Measurements from ENCODE around the gene ANO6.
"Not testable (repeated sequence)": the region's sequence is repeated elsewhere in the genome, so short reads cannot be mapped to it uniquely, and the experiment has no call there.

Gene ANO6

DNA sequence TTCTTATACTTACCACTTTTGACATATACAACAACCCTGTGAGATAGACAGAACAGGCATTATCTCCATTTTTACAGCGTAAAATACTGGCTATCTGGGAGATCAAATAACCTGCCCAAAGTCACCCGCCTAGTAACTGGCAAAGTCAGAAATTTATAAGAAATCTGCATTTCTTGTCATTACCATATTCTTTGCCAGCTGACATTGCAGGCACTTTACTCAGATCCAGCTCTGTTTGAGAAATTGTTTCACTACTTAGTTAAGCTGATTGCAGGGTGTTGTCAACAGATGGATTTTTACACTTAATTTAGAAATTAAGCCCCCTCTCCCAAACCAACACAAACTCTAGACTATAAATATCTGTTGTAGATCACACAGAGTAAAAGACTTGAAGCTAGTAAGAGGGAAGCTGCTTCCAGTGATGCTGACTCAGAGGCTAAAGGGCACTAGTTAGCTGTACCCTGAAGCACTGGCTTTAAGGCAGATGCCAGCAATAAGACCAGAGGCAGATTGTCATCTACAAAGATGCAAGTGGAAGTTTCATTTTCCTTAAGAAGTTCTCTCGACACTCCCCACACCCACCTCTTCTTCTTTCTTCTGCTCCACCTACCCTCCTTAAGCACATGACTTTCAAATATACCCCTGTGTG is 153.1 kb downstream of the ANO6 start:
- H3K36me3 ChIP-seq (ENCODE audit: control insufficient read depth in 4 of 4, insufficient read depth in 4 of 4, low read length in 3 of 4): peaks cover 17 to 41% (median 21%) of the 10 kb centered on the region in 4 experiments
- H3K27me3 ChIP-seq (replicated peaks in 2 of 5; ENCODE audit: control insufficient read depth in 4 of 5, insufficient read depth in 5 of 5, low read length in 4 of 5): no peaks in the 10 kb centered on the region
- H3K9me3 ChIP-seq (ENCODE audit: control extremely low read depth in 1 of 5, control insufficient read depth in 4 of 5, insufficient read depth in 2 of 5, low read depth in 1 of 5, low read length in 4 of 5): peaks cover 0 to 27% (median 9%) of the 10 kb centered on the region in 5 experiments
- H3K27ac ChIP-seq (ENCODE audit: insufficient read depth in 1 of 2, low read depth in 1 of 2, low read length in 2 of 2, poor library complexity in 1 of 2, severe bottlenecking in 2 of 2): no peak overlapping the region
- POLR2A ChIA-PET: no interaction called here
- CTCF ChIA-PET: interaction anchor here (0.8 kb wide), 1 partner anchor 57 kb away, joined by 3 read pairs; no protein-coding TSS in a partner anchor
- no peak for DNase-seq
- no peaks in the 10 kb centered on the region for H3K4me1 ChIP-seq (ENCODE audit: control extremely low read depth in 1 of 4, control insufficient read depth in 4 of 4, insufficient read depth in 4 of 4, low read length in 3 of 4)
- no peak overlapping the region for H3K4me3 ChIP-seq (ENCODE audit: control insufficient read depth in 1 of 7, extremely low read depth in 1 of 7, insufficient read depth in 4 of 7, low read depth in 2 of 7, low read length in 6 of 7)
- 100% methylated on average over 2 of the region's 3 CpGs for WGBS (ENCODE audit: insufficient coverage)

DNA sequence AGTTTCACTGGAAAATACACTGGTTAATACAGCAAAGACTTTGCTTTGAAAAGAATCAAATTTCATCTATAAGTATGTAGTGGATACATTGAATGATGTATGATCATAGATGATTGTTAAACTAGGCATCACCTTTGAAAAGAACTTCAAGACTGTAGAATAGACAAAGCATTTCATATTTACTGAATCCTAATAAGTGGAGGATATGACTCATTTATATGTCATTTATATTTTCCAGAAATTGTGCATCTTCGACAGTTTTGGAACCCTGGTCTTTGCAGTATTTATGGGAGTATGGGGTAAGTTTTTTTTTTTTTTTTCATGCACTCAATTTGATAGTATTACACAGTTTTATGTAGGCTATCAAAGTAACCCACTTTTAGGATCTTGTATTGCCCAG is 161.9 kb downstream of the ANO6 start:
- H3K9me3 ChIP-seq (ENCODE audit: control extremely low read depth in 1 of 5, control insufficient read depth in 4 of 5, insufficient read depth in 2 of 5, low read depth in 1 of 5, low read length in 4 of 5): no peaks in the 10 kb centered on the region
- CTCF ChIA-PET: no interaction called here
- no peak overlapping the region for H3K27ac ChIP-seq (ENCODE audit: insufficient read depth in 1 of 2, low read depth in 1 of 2, low read length in 2 of 2, poor library complexity in 1 of 2, severe bottlenecking in 2 of 2)
- peaks cover 0 to 16% (median 7%) of the 10 kb centered on the region in 4 experiments for H3K36me3 ChIP-seq (ENCODE audit: control insufficient read depth in 4 of 4, insufficient read depth in 4 of 4, low read length in 3 of 4)
- no peak overlapping the region for H3K4me3 ChIP-seq (ENCODE audit: control insufficient read depth in 1 of 7, extremely low read depth in 1 of 7, insufficient read depth in 4 of 7, low read depth in 2 of 7, low read length in 6 of 7)
- POLR2A ChIA-PET: no interaction called here
- no peaks in the 10 kb centered on the region for H3K27me3 ChIP-seq (replicated peaks in 2 of 5; ENCODE audit: control insufficient read depth in 4 of 5, insufficient read depth in 5 of 5, low read length in 4 of 5)
- DNase-seq: no peak
- H3K4me1 ChIP-seq (ENCODE audit: control extremely low read depth in 1 of 4, control insufficient read depth in 4 of 4, insufficient read depth in 4 of 4, low read length in 3 of 4): no peaks in the 10 kb centered on the region
- no CpG with 5 or more reads among the region's 1 CpG for WGBS (ENCODE audit: insufficient coverage)

DNA sequence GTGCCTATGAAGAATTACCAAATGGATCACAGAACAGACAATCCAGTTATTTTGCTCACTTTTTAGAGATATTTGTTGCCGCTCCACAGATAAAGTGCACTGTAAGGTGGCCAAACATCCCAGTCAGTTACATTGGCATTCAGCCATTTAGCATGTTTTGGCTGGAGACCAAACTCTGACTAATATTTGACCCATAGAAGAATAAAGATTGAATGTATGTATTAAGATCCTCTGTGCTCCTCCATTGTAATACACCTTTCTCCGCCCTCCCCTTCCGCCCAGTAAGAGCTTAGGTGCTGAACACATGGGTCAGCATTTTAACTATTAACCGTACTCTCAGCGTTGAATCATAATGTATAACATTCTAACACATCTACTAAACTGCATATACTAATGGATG is 163.4 kb downstream of the ANO6 start:
- H3K36me3 ChIP-seq (ENCODE audit: control insufficient read depth in 4 of 4, insufficient read depth in 4 of 4, low read length in 3 of 4): peaks cover 0 to 20% (median 12%) of the 10 kb centered on the region in 4 experiments
- no peak overlapping the region for H3K27ac ChIP-seq (ENCODE audit: insufficient read depth in 1 of 2, low read depth in 1 of 2, low read length in 2 of 2, poor library complexity in 1 of 2, severe bottlenecking in 2 of 2)
- ChIA-PET POLR2A (no interaction called here), CTCF (no interaction called here)
- no peaks in the 10 kb centered on the region for H3K9me3 ChIP-seq (ENCODE audit: control extremely low read depth in 1 of 5, control insufficient read depth in 4 of 5, insufficient read depth in 2 of 5, low read depth in 1 of 5, low read length in 4 of 5)
- no peak for DNase-seq
- H3K4me3 ChIP-seq (ENCODE audit: control insufficient read depth in 1 of 7, extremely low read depth in 1 of 7, insufficient read depth in 4 of 7, low read depth in 2 of 7, low read length in 6 of 7): no peak overlapping the region
- WGBS (ENCODE audit: insufficient coverage): 94% methylated on average over 3 of the region's 5 CpGs
- H3K27me3 ChIP-seq (replicated peaks in 2 of 5; ENCODE audit: control insufficient read depth in 4 of 5, insufficient read depth in 5 of 5, low read length in 4 of 5): no peaks in the 10 kb centered on the region
- no peaks in the 10 kb centered on the region for H3K4me1 ChIP-seq (ENCODE audit: control extremely low read depth in 1 of 4, control insufficient read depth in 4 of 4, insufficient read depth in 4 of 4, low read length in 3 of 4)

DNA sequence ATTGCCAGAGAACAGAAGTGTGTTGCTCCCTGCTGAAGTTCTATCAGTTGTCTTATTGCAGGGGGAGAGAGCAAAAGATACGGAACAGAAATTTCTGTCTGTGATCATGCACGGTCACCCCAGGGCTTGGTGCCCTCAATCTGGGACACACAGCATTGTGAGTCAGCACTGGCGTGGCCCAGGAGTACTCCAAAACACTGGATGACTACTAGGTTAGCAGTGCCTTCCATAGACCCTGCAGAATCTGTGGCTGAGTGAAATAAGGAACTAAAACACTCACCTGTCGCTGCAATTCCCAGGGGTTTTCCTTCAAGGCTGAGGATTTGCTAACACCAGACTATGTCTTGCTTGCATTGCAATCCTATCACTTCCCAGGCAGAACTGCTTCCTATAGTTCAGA is 165.5 kb downstream of the ANO6 start:
- H3K27me3 ChIP-seq (replicated peaks in 2 of 5; ENCODE audit: control insufficient read depth in 4 of 5, insufficient read depth in 5 of 5, low read length in 4 of 5): no peaks in the 10 kb centered on the region
- H3K4me1 ChIP-seq (ENCODE audit: control extremely low read depth in 1 of 4, control insufficient read depth in 4 of 4, insufficient read depth in 4 of 4, low read length in 3 of 4): no peaks in the 10 kb centered on the region
- H3K27ac ChIP-seq (ENCODE audit: insufficient read depth in 1 of 2, low read depth in 1 of 2, low read length in 2 of 2, poor library complexity in 1 of 2, severe bottlenecking in 2 of 2): no peak overlapping the region
- ChIA-PET POLR2A (no interaction called here), CTCF (no interaction called here)
- H3K36me3 ChIP-seq (ENCODE audit: control insufficient read depth in 4 of 4, insufficient read depth in 4 of 4, low read length in 3 of 4): peaks cover 0 to 29% (median 14%) of the 10 kb centered on the region in 4 experiments
- H3K4me3 ChIP-seq (ENCODE audit: control insufficient read depth in 1 of 7, extremely low read depth in 1 of 7, insufficient read depth in 4 of 7, low read depth in 2 of 7, low read length in 6 of 7): no peak overlapping the region
- H3K9me3 ChIP-seq (ENCODE audit: control extremely low read depth in 1 of 5, control insufficient read depth in 4 of 5, insufficient read depth in 2 of 5, low read depth in 1 of 5, low read length in 4 of 5): no peaks in the 10 kb centered on the region
- WGBS (ENCODE audit: insufficient coverage): 97% methylated on average over 3 of the region's 4 CpGs
- DNase-seq: no peak

DNA sequence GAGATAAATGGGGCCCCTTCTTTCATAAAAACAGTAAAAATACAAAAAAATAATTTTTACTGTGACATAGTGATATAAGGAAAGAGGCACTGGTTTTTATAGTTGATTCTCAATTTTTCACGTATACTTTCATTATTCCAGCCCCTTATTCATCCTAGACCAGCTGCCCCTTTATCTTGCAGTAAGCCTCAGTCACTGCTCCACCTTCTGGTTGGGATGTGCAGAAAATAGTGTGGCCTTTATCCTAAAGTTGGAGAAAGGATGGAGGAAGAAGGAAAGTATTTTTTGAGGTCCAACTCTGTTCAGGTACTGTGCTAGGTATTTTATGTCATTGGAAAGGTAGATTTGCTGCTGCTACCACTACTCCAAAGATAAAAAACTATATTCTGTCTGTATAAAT is 172.7 kb downstream of the ANO6 start:
- Histone ChIP-seq H3K27me3 (replicated peaks in 2 of 5; ENCODE audit: control insufficient read depth in 4 of 5, insufficient read depth in 5 of 5, low read length in 4 of 5) (no peaks in the 10 kb centered on the region), H3K4me3 (ENCODE audit: control insufficient read depth in 1 of 7, extremely low read depth in 1 of 7, insufficient read depth in 4 of 7, low read depth in 2 of 7, low read length in 6 of 7) (no peak overlapping the region), H3K36me3 (ENCODE audit: control insufficient read depth in 4 of 4, insufficient read depth in 4 of 4, low read length in 3 of 4) (peaks cover 10 to 26% (median 17%) of the 10 kb centered on the region in 4 experiments), H3K27ac (ENCODE audit: insufficient read depth in 1 of 2, low read depth in 1 of 2, low read length in 2 of 2, poor library complexity in 1 of 2, severe bottlenecking in 2 of 2) (no peak overlapping the region), H3K9me3 (ENCODE audit: control extremely low read depth in 1 of 5, control insufficient read depth in 4 of 5, insufficient read depth in 2 of 5, low read depth in 1 of 5, low read length in 4 of 5) (peaks cover 0 to 3% (median 2%) of the 10 kb centered on the region in 5 experiments), H3K4me1 (ENCODE audit: control extremely low read depth in 1 of 4, control insufficient read depth in 4 of 4, insufficient read depth in 4 of 4, low read length in 3 of 4) (no peaks in the 10 kb centered on the region)
- no CpG with 5 or more reads among the region's 1 CpG for WGBS (ENCODE audit: insufficient coverage)
- ChIA-PET CTCF (interaction anchor here (0.7 to 2.7 kb wide), 22 partner anchors 10 to 263 kb away, joined by 3 to 16 read pairs (median 4); no protein-coding TSS in a partner anchor), POLR2A (no interaction called here)
- DNase-seq: peak; percentile 44 to 67 (median 60)

DNA sequence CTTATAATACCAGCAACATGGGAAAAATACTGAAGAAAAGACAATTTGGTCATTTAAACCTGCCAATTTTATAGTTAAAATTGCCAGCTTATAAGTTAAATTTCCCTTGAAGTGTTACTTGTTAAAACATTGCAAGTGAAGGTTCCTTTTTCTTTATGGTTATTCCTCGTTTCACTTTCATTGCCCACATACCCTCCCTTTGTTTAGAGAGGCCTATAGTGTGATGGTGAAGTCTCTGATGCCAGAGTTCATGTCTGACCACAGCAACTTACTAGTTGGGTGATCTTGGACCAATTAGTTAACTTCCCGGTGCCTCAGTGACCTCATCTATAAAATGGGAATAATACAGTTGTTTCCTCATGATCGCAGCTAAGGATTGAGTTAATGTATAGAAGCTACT is 173.5 kb downstream of the ANO6 start:
- H3K27me3 ChIP-seq (replicated peaks in 2 of 5; ENCODE audit: control insufficient read depth in 4 of 5, insufficient read depth in 5 of 5, low read length in 4 of 5): no peaks in the 10 kb centered on the region
- peaks cover 10 to 26% (median 14%) of the 10 kb centered on the region in 4 experiments for H3K36me3 ChIP-seq (ENCODE audit: control insufficient read depth in 4 of 4, insufficient read depth in 4 of 4, low read length in 3 of 4)
- ChIA-PET CTCF (interaction anchor here (0.7 to 2.7 kb wide), 15 partner anchors 31 to 261 kb away, joined by 3 to 16 read pairs (median 4); no protein-coding TSS in a partner anchor), POLR2A (no interaction called here)
- H3K27ac ChIP-seq (ENCODE audit: insufficient read depth in 1 of 2, low read depth in 1 of 2, low read length in 2 of 2, poor library complexity in 1 of 2, severe bottlenecking in 2 of 2): no peak overlapping the region
- H3K4me3 ChIP-seq (ENCODE audit: control insufficient read depth in 1 of 7, extremely low read depth in 1 of 7, insufficient read depth in 4 of 7, low read depth in 2 of 7, low read length in 6 of 7): no peak overlapping the region
- no peaks in the 10 kb centered on the region for H3K4me1 ChIP-seq (ENCODE audit: control extremely low read depth in 1 of 4, control insufficient read depth in 4 of 4, insufficient read depth in 4 of 4, low read length in 3 of 4)
- 100% methylated on average over 1 of the region's 3 CpGs for WGBS (ENCODE audit: insufficient coverage)
- DNase-seq: no peak
- H3K9me3 ChIP-seq (ENCODE audit: control extremely low read depth in 1 of 5, control insufficient read depth in 4 of 5, insufficient read depth in 2 of 5, low read depth in 1 of 5, low read length in 4 of 5): peaks cover 0 to 3% (median 2%) of the 10 kb centered on the region in 5 experiments

DNA sequence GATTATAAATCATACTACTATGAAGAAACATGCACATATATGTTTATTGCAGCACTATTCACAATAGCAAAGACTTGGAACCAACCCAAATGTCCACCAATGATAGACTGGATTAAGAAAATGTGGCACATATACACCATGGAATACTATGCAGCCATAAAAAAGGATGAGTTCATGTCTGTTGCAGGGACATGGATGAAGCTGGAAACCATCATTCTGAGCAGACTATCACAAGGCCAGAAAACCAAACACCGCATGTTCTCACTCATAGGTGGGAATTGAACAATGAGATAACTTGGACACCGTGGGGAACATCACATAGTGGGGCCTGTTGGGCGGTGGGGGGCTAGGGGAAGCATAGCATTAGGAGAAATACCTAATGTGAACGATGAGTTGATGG is 181.6 kb downstream of the ANO6 start:
- H3K4me1 ChIP-seq (ENCODE audit: control extremely low read depth in 1 of 4, control insufficient read depth in 4 of 4, insufficient read depth in 4 of 4, low read length in 3 of 4); H3K27ac ChIP-seq (ENCODE audit: insufficient read depth in 1 of 2, low read depth in 1 of 2, low read length in 2 of 2, poor library complexity in 1 of 2, severe bottlenecking in 2 of 2); H3K4me3 ChIP-seq (ENCODE audit: control insufficient read depth in 1 of 7, extremely low read depth in 1 of 7, insufficient read depth in 4 of 7, low read depth in 2 of 7, low read length in 6 of 7); POLR2A ChIA-PET; H3K27me3 ChIP-seq (replicated peaks in 2 of 5; ENCODE audit: control insufficient read depth in 4 of 5, insufficient read depth in 5 of 5, low read length in 4 of 5); H3K9me3 ChIP-seq (ENCODE audit: control extremely low read depth in 1 of 5, control insufficient read depth in 4 of 5, insufficient read depth in 2 of 5, low read depth in 1 of 5, low read length in 4 of 5); CTCF ChIA-PET; DNase-seq: not testable (repeated sequence)
- WGBS (ENCODE audit: insufficient coverage): 100% methylated on average over 3 of the region's 4 CpGs
- H3K36me3 ChIP-seq (ENCODE audit: control insufficient read depth in 4 of 4, insufficient read depth in 4 of 4, low read length in 3 of 4): peaks cover 2 to 11% (median 7%) of the 10 kb centered on the region in 4 experiments

All from common myeloid progenitor, CD34-positive (primary cell).